Suprapubic skin (tissue), 4 donors: ENCODE measurements around the gene PLIN3. TPM values are rescaled to one million over a fixed set of nuclear protein-coding genes. Genes with fewer than 3 reads are reported as not detected.
"Not testable (repeated sequence)": the region's sequence is repeated elsewhere in the genome, so short reads cannot be mapped to it uniquely, and the experiment has no call there.

Source experiments
- DNase-seq, 2 donors: peaks; one replicate each; pipeline ENCODE4 v3.0.0-alpha.2; 2019; ENCODE audit warnings: low spot score in 2 of 2
- H3K27ac ChIP-seq: fragments of 200-600 bp; sonication (generic); one replicate; pipeline ENCODE4 v1.5.1; 2019
- H3K27me3 ChIP-seq: fragments of 200-600 bp; sonication (generic); one replicate; pipeline ENCODE4 v1.5.1; 2019
- H3K36me3 ChIP-seq: fragments of 200-600 bp; sonication (generic); one replicate; pipeline ENCODE4 v1.5.1; 2019
- H3K4me1 ChIP-seq: fragments of 200-600 bp; sonication (generic); one replicate; pipeline ENCODE4 v1.5.1; 2019
- H3K4me3 ChIP-seq: fragments of 200-600 bp; sonication (generic); one replicate; pipeline ENCODE4 v1.5.1; 2019; ENCODE audit warnings: mild to moderate bottlenecking
- H3K9me3 ChIP-seq: fragments of 200-600 bp; sonication (generic); one replicate; pipeline ENCODE4 v1.5.1; 2019
- CTCF ChIP-seq, 2 donors: fragments of 200-600 bp in 1 of 2; fragments of 450-650 bp in 1 of 2; sonication (generic) in 1 of 2; IDR thresholded peaks; one replicate each; pipeline ENCODE4 v1.5.1; 2016 to 2019; ENCODE audit warnings: antibody characterized with exemption in 2 of 2, mild to moderate bottlenecking in 1 of 2, moderate library complexity in 1 of 2
- EP300 ChIP-seq: sonication (generic); formaldehyde crosslinking; IDR thresholded peaks from one replicate; pipeline ENCODE4 v1.6.1; 2017; ENCODE audit warnings: antibody characterized with exemption
- POLR2A ChIP-seq, 2 donors: fragments of 450-650 bp; IDR thresholded peaks; one replicate each; pipeline ENCODE4 v1.6.1; 2017; ENCODE audit warnings: antibody characterized with exemption in 2 of 2, mild to moderate bottlenecking in 2 of 2, moderate library complexity in 2 of 2
- POLR2AphosphoS5 ChIP-seq, 3 donors: sonication (generic); formaldehyde crosslinking; IDR thresholded peaks; one replicate each; pipeline ENCODE4 v1.6.1; 2017; ENCODE audit warnings: antibody characterized with exemption in 3 of 3
- WGBS: methylation state at CpG from one replicate; pipeline ENCODE4 v1.1.5; 2018; 5-methylcytosine and 5-hydroxymethylcytosine counted together
- total RNA-seq, 4 donors: library from RNA; depleted of rRNA; stranded (reverse); fragments of >200 nt; gene quantifications; one replicate each; pipeline ENCODE4 v1.1.0, GENCODE V29; 2016

Gene PLIN3
- total RNA-seq, 4 donors from 2014 or later = 52.4 to 74.9 (median 65.5) TPM

- DNase-seq = no peak
- peak overlapping the region; percentile 94 for H3K4me3 ChIP-seq
- WGBS = 34% methylated on average over 6 of the region's 6 CpGs
- H3K9me3 ChIP-seq = no peaks in the 10 kb centered on the region
- H3K36me3 ChIP-seq = no peaks in the 10 kb centered on the region
- TF ChIP-seq EP300 = no peak
- no peak for TF ChIP-seq CTCF (IDR thresholded peaks at IDR 0.05)
- TF ChIP-seq POLR2A (IDR thresholded peaks at IDR 0.05) = no peak
- TF ChIP-seq POLR2AphosphoS5 (IDR thresholded peaks at IDR 0.05) = no peak
- H3K27ac ChIP-seq = peak overlapping the region; percentile 93
- H3K27me3 ChIP-seq = no peaks in the 10 kb centered on the region
- H3K4me1 ChIP-seq = peaks cover 28% of the 10 kb centered on the region
Observed at GRCh38 chr19:4830768-4831265, 36.6 kb downstream of the PLIN3 start.

- Histone ChIP-seq H3K27ac (peak overlapping the region; percentile 93), H3K27me3 (no peaks in the 10 kb centered on the region), H3K36me3 (peaks cover 4% of the 10 kb centered on the region), H3K4me1 (peaks cover 28% of the 10 kb centered on the region), H3K4me3 (peak overlapping the region; percentile 94), H3K9me3 (no peaks in the 10 kb centered on the region)
- WGBS = 57% methylated on average over 6 of the region's 6 CpGs
- no peak for DNase-seq
- TF ChIP-seq CTCF (IDR thresholded peaks at IDR 0.05) = no peak
- TF ChIP-seq POLR2A (IDR thresholded peaks at IDR 0.05) = no peak
- TF ChIP-seq POLR2AphosphoS5 (IDR thresholded peaks at IDR 0.05) = no peak
- no peak for TF ChIP-seq EP300
Observed at GRCh38 chr19:4830332-4830731, 37.1 kb downstream of the PLIN3 start.

- 42% methylated on average over 16 of the region's 16 CpGs for WGBS
- H3K9me3 ChIP-seq = no peaks in the 10 kb centered on the region
- TF ChIP-seq POLR2A (IDR thresholded peaks at IDR 0.05) = no peak
- DNase-seq = no peak
- no peak overlapping the region for H3K4me3 ChIP-seq
- H3K36me3 ChIP-seq = peaks cover 6% of the 10 kb centered on the region
- H3K27ac ChIP-seq = no peak overlapping the region
- no peaks in the 10 kb centered on the region for H3K27me3 ChIP-seq
- peaks cover 28% of the 10 kb centered on the region for H3K4me1 ChIP-seq
Observed at GRCh38 chr19:4829001-4829712, 38.3 kb downstream of the PLIN3 start.

GRCh38 chr19:4823577-4823976 is 43.9 kb downstream of the PLIN3 start:
- Histone ChIP-seq H3K4me3 (no peak overlapping the region), H3K9me3 (no peaks in the 10 kb centered on the region), H3K27me3 (no peaks in the 10 kb centered on the region), H3K27ac (no peak overlapping the region), H3K4me1 (no peaks in the 10 kb centered on the region), H3K36me3 (peaks cover 18% of the 10 kb centered on the region)
- TF ChIP-seq POLR2A (IDR thresholded peaks at IDR 0.05) = no peak
- no peak for TF ChIP-seq EP300
- no peak for TF ChIP-seq POLR2AphosphoS5 (IDR thresholded peaks at IDR 0.05)
- TF ChIP-seq CTCF (IDR thresholded peaks at IDR 0.05) = no peak
- 83% methylated on average over 6 of the region's 6 CpGs for WGBS
- DNase-seq = no peak

GRCh38 chr19:4822354-4822753 is 45.1 kb downstream of the PLIN3 start:
- 95% methylated on average over 7 of the region's 7 CpGs for WGBS

GRCh38 chr19:4821265-4821664 is 46.2 kb downstream of the PLIN3 start:
- Histone ChIP-seq H3K4me3 (no peak overlapping the region), H3K27ac (no peak overlapping the region), H3K36me3 (peaks cover 41% of the 10 kb centered on the region), H3K9me3 (no peaks in the 10 kb centered on the region), H3K27me3 (no peaks in the 10 kb centered on the region), H3K4me1 (peaks cover 2% of the 10 kb centered on the region)
- 78% methylated on average over 4 of the region's 4 CpGs for WGBS
- TF ChIP-seq POLR2A (IDR thresholded peaks at IDR 0.05) (no peak), POLR2AphosphoS5 (IDR thresholded peaks at IDR 0.05) (no peak), EP300 (no peak), CTCF (IDR thresholded peaks at IDR 0.05) (no peak)
- DNase-seq = no peak

More at GRCh38 chr19:4822354-4822753, 45.1 kb downstream of the PLIN3 start:
- not testable (repeated sequence) for H3K27ac ChIP-seq, H3K4me3 ChIP-seq, DNase-seq, H3K4me1 ChIP-seq, H3K9me3 ChIP-seq, H3K27me3 ChIP-seq
- peaks cover 30% of the 10 kb centered on the region for H3K36me3 ChIP-seq
